Spleen (tissue), 7 donors: Measurements from ENCODE around the gene ME2.

Source experiments
- POLR2A ChIP-seq, 3 donors: fragments of 450-650 bp; IDR thresholded peaks; one replicate each; pipeline ENCODE4 v1.5.1; 2017; ENCODE audit warnings: antibody characterized with exemption in 3 of 3, mild to moderate bottlenecking in 1 of 3
- POLR2AphosphoS5 ChIP-seq, 3 donors: sonication (generic); formaldehyde crosslinking; IDR thresholded peaks; one replicate each; pipeline ENCODE4 v1.5.1; 2017; ENCODE audit warnings: antibody characterized with exemption in 3 of 3
- TF ChIP-seq, protein P1 (sequence below), 11 experiments: fragments of 200-600 bp in 7 of 11; fragments of 450-650 bp in 4 of 11; sonication (generic) in 4 of 11; IDR thresholded peaks in 8 of 11; conservative IDR thresholded peaks in 3 of 11; 1 replicate in 7 of 11; 2 replicates in 4 of 11; pipeline versions ENCODE4 v1.4.0 to v1.8.0; 2016 to 2021; ENCODE audit warnings: antibody characterized with exemption in 11 of 11, inconsistent platforms in 4 of 11, mild to moderate bottlenecking in 1 of 11
- donor health status: DM: no; HTN: no; CAD: no; lungs with moderate emphysema.
- donor health status: DM: no; HTN: no; CAD: no.
- donor health status: DM: no; HTN: no; CAD: no.

DNA sequence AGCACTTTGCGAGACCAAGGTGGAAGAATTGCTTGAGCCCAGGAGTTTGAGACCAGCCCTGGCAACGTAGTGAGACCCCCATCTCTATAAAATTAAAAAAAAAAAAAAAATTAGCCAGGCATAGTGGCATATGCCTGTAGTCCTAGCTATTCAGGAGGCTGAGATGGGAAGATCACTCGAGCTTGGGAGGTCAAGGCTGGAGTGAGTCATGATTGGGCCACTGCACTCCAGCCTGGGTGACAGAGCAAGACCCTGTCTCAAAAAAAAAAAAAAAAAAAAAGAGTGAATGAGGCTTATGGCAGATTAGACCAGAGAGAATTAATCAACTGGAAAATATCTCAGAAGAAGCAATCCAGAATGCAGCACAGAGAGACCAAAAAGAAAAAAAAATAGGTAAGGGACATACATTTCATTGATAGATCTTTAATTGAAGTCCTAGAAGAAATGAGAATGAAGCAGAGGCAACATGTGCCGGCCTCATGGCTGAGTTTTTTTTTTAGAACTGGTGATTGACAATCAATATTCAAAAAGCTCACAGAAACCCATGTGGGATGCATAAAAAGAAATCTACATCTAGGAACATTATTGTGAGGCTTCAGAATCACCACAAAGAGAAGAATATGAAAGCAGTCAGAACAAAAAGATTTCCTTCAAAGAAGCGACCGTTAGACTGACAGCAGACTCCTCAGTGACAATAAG, 56.7 kb downstream of the ME2 start:
- TF ChIP-seq, protein P1, sequence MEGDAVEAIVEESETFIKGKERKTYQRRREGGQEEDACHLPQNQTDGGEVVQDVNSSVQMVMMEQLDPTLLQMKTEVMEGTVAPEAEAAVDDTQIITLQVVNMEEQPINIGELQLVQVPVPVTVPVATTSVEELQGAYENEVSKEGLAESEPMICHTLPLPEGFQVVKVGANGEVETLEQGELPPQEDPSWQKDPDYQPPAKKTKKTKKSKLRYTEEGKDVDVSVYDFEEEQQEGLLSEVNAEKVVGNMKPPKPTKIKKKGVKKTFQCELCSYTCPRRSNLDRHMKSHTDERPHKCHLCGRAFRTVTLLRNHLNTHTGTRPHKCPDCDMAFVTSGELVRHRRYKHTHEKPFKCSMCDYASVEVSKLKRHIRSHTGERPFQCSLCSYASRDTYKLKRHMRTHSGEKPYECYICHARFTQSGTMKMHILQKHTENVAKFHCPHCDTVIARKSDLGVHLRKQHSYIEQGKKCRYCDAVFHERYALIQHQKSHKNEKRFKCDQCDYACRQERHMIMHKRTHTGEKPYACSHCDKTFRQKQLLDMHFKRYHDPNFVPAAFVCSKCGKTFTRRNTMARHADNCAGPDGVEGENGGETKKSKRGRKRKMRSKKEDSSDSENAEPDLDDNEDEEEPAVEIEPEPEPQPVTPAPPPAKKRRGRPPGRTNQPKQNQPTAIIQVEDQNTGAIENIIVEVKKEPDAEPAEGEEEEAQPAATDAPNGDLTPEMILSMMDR (IDR thresholded peaks at IDR 0.05 in 8 of 11, conservative IDR thresholded peaks at IDR 0.05 in 3 of 11), result no peak
- TF ChIP-seq POLR2A (IDR thresholded peaks at IDR 0.05) (no peak), POLR2AphosphoS5 (IDR thresholded peaks at IDR 0.05) (no peak)
